ENCODE measurements around the gene CALCOCO1. TPM values are rescaled to one million over a fixed set of nuclear protein-coding genes. Genes with fewer than 3 reads are reported as not detected.
"Not testable (repeated sequence)": the region's sequence is repeated elsewhere in the genome, so short reads cannot be mapped to it uniquely, and the experiment has no call there.

Gene CALCOCO1
- total RNA-seq, 1 donor from 2014 or later: 63.6 TPM

GRCh38 chr12:53701518-53702264 lies 25.6 kb downstream of the CALCOCO1 start:
- FAIRE-seq: no peak

GRCh38 chr12:53700567-53700966 lies 26.7 kb downstream of the CALCOCO1 start:
- FAIRE-seq (no peak), DNase-seq (ENCODE audit: low spot score in 2 of 2) (peak in 1 of 2 donors; percentile 48)

More at GRCh38 chr12:53701518-53702264, 25.6 kb downstream of the CALCOCO1 start:
- DNase-seq (ENCODE audit: low spot score in 2 of 2): peak; percentile 61 to 76

GRCh38 chr12:53699678-53700025 lies 27.6 kb downstream of the CALCOCO1 start:
- no peak for FAIRE-seq

GRCh38 chr12:53698948-53699677 lies 28.1 kb downstream of the CALCOCO1 start:
- no peak for FAIRE-seq
- DNase-seq (ENCODE audit: low spot score in 2 of 2): no peak

More at GRCh38 chr12:53699678-53700025, 27.6 kb downstream of the CALCOCO1 start:
- no peak for DNase-seq (ENCODE audit: low spot score in 2 of 2)

- DNase-seq (ENCODE audit: low spot score in 2 of 2) (no peak), FAIRE-seq (no peak)
These were observed 30.5 kb downstream of the CALCOCO1 start for GRCh38 chr12:53696655-53697331.

- FAIRE-seq: peak; percentile 83
These were observed 31.0 kb downstream of the CALCOCO1 start for GRCh38 chr12:53696285-53696654.

GRCh38 chr12:53695152-53696145 lies 31.8 kb downstream of the CALCOCO1 start:
- DNase-seq (ENCODE audit: low spot score in 2 of 2) (peak in 1 of 2 donors; percentile 61), FAIRE-seq (no peak)

More at GRCh38 chr12:53696285-53696654, 31.0 kb downstream of the CALCOCO1 start:
- DNase-seq (ENCODE audit: low spot score in 2 of 2): peak; percentile 92 to 96

GRCh38 chr12:53694756-53695151 lies 32.5 kb downstream of the CALCOCO1 start:
- no peak for DNase-seq (ENCODE audit: low spot score in 2 of 2)
- FAIRE-seq: no peak

GRCh38 chr12:53688134-53688533 lies 39.1 kb downstream of the CALCOCO1 start:
- no peak for DNase-seq (ENCODE audit: low spot score in 2 of 2)
- FAIRE-seq: no peak

- DNase-seq (ENCODE audit: low spot score in 2 of 2): no peak
- FAIRE-seq: no peak
These were observed 40.8 kb downstream of the CALCOCO1 start for GRCh38 chr12:53686436-53686835.

GRCh38 chr12:53684654-53685220 lies 42.5 kb downstream of the CALCOCO1 start:
- FAIRE-seq (no peak), DNase-seq (ENCODE audit: low spot score in 2 of 2) (no peak)

- no peak for DNase-seq (ENCODE audit: low spot score in 2 of 2)
- no peak for FAIRE-seq
These were observed 43.3 kb downstream of the CALCOCO1 start for GRCh38 chr12:53683983-53684382.

GRCh38 chr12:53683494-53683893 lies 43.8 kb downstream of the CALCOCO1 start:
- DNase-seq (ENCODE audit: low spot score in 2 of 2) (no peak), FAIRE-seq (no peak)

GRCh38 chr12:53680061-53680460 lies 47.2 kb downstream of the CALCOCO1 start:
- FAIRE-seq; DNase-seq (ENCODE audit: low spot score in 2 of 2): not testable (repeated sequence)

- FAIRE-seq: no peak
- no peak for DNase-seq (ENCODE audit: low spot score in 2 of 2)
These were observed 49.5 kb downstream of the CALCOCO1 start for GRCh38 chr12:53677800-53678148.

GRCh38 chr12:53677016-53677799 lies 50.0 kb downstream of the CALCOCO1 start:
- no peak for FAIRE-seq
- no peak for DNase-seq (ENCODE audit: low spot score in 2 of 2)

- FAIRE-seq (no peak), DNase-seq (ENCODE audit: low spot score in 2 of 2) (peak; percentile 34 to 44)
These were observed 50.6 kb downstream of the CALCOCO1 start for GRCh38 chr12:53676656-53677015.

GRCh38 chr12:53675701-53676607 lies 51.3 kb downstream of the CALCOCO1 start, which contains the start of gene ATP5MC2:
ATP5MC2 (minus strand) TSS chr12:53676083; CDS start chr12:53672614, 3,469 bp downstream.
- peak; percentile 13 for FAIRE-seq
- DNase-seq (ENCODE audit: low spot score in 2 of 2): peak; percentile 85 to 94

Data from frontal cortex (tissue), 4 donors.